ENCODE data around the gene MRC1. TPM values are rescaled to one million over a fixed set of nuclear protein-coding genes. Genes with fewer than 3 reads are reported as not detected.

Gene MRC1
- total RNA-seq, 1 donor from 2014 or later, result 201 TPM

DNA sequence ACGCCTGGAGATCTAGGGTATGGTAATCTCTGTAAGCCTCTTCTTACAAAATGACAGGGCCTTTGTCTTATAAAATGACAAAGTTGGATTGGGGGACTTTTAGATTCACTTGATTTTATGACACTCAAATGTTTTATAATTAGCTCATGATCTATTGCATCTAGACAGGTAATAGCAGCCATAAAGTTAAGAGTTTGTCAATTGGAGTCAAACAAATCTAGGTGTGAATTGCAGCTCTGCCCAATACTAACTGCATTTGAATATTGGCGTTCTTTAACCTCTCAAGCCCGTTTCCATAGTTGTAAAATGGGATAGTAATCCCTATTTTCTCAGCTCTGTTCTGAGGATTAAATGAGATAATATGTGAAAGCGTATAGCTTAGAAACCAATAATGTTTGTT is 14.1 kb upstream of the MRC1 start:
- no peak for DNase-seq (ENCODE audit: low read depth in 2 of 2)

DNA sequence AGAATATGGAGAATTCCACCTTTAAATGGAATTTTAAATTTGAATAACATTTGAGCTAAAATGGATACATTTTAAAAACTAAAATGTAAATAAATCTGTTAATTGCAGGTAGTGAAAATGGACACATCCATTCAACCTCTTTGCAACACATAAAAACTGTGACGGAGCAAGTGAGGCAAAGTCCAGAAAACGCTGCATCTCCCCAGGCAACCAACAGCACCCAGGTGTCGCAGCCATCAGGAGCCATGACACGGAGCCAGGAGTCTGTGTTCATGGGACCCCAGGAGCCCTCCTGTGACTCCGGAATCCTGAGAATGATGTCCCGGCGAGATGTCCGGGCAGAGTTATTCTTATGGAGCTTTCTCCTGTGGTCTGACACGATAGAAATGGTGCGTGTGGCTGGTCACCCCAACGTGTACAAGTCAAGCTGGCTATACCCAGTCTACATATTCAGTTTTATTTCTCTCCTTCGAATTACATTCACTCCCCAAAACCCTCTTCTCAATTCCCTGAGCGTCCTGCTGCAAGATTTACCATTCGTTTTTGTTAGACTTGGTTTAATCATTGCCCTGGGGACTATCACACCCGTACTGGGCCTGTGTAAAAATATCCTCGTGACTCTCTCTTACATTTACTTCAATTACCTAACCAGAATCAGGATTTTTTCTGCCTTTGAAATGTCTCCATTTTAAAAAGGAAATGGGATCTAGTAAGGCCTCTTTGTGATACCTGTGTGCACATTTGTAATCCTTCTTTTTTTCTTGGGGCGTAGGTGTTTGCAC is 13.1 kb upstream of the MRC1 start:
- no peak for DNase-seq (ENCODE audit: low read depth in 2 of 2)

DNA sequence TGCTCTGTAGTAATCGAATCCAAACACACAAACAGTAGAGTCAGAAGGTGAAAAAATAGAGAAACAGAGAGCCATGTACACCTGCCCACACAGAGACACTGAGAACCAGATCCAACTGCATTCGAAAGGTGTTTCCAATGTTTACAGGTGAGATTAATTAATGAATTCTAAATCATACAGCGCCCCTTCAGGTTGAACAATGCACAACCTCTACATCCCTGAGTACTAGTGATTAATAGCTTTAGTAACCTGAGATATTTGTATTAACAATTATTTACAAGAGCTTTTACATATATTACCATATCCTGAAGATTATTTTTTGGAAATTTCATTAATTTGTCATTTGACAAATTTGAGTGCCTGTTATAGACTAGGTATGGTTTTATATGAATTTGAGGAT is 7.6 kb upstream of the MRC1 start:
- no peak for DNase-seq (ENCODE audit: low read depth in 2 of 2)

DNA sequence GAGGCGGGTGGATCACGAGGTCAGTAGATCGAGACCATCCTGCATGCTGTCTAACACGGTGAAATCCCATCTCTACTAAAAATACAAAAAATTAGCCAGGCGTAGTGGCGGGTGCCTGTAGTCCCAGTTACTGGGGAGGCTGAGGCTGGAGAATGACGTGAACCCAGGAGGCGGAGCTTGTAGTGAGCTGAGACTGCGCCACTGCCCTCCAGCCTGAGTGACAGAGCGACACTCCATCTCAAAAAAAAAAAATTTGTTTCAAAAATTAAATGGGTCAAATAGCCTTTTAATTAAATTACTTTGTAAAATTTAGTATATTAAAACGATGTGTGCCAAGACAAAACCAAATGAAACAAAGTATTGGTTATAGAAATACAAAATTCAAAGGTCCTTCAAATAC is 6.8 kb upstream of the MRC1 start:
- DNase-seq (ENCODE audit: low read depth in 2 of 2), result no peak

DNA sequence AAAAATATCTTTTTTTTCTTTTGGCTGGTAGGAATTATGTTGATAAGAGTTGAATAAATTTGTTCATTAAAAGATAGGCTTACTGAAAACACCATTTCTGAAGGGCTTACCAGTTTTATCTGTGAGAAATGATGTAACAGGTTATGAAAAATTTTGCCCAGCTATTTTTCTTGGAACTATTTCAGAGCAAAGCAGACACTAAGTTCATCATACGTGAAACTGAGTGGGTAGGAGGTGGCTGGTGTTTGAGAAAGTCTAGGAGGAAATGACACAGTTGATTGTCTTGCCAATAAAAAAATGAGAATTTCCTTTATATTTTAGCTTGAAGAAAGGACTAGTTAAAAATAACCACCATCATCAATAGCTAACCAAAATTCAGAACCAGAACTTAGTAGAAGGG is 6.2 kb upstream of the MRC1 start:
- peak; percentile 80 to 81 for DNase-seq (ENCODE audit: low read depth in 2 of 2)

DNA sequence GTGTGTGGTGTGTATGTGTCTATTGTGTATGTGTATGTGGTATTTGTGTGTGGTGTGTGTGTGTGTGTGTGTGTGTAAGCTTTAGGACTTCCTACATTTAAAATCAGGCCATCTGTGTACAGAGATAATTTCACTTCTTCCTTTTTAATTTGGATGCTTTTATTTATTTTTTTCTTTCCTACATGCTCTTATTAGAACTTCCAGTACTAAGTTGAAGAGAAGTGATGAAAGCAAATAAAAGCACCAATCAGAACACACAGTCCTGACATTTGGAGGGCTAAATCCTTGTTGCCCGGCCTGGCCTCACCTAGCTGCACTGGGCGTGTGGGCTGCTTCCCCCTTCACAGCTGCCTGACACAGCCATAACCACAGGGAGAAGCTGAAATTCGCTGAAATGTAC is 3.8 kb upstream of the MRC1 start:
- no peak for DNase-seq (ENCODE audit: low read depth in 2 of 2)

DNA sequence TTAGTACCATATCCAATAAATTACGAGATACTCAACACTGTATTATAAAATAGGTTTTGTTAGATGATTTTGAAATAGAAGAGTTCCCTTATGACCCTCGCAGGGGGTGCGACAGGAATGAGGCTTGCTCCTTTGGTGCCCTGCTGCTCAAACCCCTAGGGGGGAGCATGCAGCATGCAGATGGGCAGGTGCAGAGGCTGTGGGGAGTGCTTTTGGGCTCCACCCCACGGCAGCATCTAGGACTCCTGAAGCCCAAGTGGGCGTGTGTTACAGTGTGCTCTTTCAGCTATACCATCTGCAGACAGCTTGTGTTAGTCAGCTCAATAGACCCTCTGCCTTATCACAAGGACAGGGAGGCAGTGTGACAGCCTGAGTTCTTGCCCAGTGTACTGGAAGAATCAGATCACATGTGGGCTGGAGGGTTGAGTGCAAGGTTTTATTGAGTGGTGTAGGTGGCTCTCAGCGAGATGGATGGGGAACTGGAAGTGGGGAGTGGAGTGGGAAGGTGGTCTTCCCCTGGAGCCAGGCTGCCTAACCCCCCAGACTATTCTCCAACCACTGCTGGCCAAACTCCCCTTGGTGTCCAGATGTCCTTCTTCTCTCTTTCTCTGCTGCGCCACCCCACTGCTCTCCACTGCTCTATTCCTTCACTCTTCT is 3.1 kb upstream of the MRC1 start:
- no peak for DNase-seq (ENCODE audit: low read depth in 2 of 2)

DNA sequence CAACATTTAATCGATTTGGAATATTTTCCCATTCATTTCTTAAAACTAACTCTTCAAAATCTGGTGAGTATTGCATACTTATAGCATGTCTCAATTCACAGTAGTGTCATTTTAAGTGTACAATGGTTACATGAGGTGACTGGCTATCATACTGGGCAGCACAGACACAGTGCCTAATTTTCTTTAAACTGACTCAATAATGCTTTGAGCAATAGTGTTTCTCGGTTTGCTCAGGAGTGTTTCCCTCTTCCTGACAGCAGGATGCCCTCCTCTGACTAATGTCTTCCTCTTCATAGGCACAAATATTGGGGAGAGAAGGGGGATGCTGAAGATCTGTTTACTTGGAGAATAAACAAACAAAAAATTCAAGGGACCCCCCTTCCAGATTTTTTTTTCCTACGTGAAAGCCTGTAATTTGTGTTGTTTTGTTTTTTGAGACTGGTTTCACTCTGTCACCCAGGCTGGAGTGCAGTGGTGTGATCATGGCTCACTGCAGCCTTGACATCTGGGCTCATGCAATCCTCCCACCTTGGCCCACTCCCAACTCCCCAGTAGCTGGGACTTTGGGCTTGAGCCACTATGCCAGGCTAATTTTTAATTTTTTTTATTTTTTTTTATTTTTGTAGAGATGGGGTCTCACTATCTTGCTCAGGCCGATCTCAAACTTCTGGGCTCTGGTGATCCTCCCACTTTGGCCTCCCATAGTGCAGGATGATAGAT is 2.2 kb downstream of the MRC1 start:
- peak; percentile 35 to 42 for DNase-seq (ENCODE audit: low read depth in 2 of 2)

DNA sequence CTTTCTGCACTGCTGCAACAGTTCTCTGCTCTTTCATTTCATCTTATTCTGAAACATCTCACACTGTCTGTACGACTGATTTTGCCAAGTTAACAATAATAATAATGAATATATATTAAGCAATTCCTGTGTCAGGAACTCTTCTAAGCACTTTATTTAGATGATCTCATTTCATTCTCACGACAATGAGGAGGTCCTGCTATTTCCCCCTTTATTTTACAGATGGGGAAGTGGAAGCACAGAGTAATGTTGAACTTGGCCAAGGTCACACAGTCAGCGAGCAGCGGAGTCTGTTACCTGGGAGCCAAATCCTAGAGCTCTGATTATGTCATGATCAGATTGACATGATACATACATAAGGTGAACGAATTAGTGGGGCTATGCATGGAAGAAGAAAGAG is 5.8 kb downstream of the MRC1 start:
- peak; percentile 33 to 50 for DNase-seq (ENCODE audit: low read depth in 2 of 2)

DNA sequence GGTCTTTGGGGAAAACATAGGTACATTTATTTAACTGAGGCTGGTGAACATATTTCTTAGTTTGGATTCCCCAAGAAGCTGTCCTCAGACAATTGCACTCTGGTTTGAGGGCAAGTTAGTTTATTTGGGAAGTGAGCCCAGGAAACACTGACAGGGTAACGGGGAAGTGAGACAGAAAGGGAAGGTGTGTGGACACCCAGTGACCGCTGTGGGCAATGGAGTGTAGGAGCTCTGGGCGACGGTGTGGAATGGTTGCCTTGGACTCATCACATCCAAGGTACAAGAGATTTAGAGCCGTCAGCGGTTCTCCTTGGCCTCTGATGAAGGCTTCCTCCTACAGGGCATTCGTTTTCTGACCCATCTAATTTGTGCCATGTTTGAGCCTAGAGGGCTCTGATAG is 7.1 kb downstream of the MRC1 start:
- DNase-seq (ENCODE audit: low read depth in 2 of 2), result no peak

DNA sequence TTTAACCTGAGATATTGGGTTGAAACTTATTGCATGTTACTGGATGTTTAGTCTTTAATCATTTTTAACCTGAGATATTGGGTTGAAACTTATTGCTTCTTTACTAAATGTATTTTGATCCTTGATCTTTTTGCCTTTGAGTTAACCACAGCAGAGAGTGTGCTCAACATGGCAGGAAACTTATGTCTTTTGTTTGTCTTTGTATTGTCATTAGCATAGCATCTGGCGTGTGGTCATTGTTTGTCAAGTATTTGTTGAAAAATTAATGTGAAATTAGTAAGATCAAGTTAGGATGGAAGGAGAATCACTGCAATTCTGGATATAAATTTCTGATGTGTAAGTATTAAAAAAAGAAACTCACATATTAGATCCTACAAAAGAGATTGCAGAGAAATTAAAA is 8.2 kb downstream of the MRC1 start:
- peak in 1 of 2 donors; percentile 61 for DNase-seq (ENCODE audit: low read depth in 2 of 2)

DNA sequence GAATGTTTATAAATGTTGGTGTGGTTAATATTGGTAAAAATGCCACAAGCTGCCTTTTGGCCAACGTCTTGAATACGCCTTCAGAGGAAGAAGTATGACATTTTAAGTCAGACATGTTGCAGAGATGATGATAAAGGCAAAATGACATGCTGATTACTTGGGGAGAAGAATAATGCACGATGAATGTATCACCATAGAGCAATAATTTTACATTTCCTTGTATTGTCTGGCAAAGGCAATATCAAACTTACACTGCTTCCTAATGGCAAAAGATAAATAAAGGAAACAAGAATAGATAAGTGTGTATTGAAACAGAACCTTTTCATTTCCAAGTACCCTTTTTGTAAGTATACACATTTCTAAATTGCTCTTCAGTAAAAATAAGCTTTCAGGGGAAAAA is 8.6 kb downstream of the MRC1 start:
- peak in 1 of 2 donors; percentile 31 for DNase-seq (ENCODE audit: low read depth in 2 of 2)

DNA sequence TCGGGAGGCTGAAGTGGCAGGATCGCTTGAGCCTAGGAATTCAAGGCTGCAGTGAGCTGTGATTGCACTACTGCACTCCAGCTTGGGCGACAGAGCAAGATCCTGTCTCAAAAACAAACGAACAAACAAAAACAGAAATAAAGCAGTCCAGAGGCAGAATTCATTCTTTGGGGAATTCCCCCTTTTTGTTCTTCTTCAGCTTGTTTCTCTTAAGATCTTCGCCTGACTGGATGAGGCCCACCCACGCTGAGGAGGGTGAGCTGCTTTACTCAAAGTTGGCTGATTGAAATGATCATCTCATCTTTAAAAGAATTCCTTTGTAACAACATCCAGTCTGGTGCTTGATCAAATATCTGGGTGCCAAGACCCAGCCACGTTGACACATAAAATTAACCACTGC is 10.7 kb downstream of the MRC1 start:
- DNase-seq (ENCODE audit: low read depth in 2 of 2), result no peak

DNA sequence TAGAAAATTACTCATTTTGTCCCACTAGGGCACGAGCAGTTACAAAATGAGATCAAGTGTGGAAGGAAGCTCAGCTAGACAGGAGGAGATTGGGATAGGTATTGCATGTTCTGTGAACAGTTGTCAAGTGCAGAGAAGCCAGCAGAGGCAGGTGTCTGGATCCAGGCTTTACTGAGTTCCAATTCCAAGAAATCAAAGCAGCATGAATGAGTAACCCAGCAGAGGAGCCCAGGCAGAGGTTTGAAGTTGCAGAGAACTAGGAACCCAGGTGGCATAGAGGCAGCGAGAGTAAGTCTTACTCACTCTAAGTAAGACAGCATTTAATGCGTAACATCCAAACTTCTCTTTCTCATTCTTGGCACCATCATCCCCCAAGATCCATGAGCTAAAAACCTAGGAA is 11.8 kb downstream of the MRC1 start:
- DNase-seq (ENCODE audit: low read depth in 2 of 2), result no peak

DNA sequence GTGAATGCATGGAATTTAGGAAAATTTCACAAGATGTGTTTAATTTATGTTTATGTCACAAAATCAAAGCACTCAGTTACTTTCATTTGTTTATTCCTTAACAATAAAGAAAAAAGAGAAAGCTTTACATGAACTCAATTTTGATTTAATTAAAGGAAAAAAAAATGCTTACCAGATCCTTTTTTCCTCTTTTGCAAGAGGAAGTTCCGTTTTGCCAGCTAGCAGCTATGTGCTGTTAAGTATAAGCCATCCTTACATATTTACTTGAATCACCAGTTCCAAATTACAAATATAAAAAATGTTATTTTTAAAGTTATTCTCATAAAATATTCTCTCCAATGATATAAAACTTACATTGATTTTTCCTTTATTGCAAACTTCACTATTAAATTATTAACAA is 12.7 kb downstream of the MRC1 start:
- no peak for DNase-seq (ENCODE audit: low read depth in 2 of 2)

DNA sequence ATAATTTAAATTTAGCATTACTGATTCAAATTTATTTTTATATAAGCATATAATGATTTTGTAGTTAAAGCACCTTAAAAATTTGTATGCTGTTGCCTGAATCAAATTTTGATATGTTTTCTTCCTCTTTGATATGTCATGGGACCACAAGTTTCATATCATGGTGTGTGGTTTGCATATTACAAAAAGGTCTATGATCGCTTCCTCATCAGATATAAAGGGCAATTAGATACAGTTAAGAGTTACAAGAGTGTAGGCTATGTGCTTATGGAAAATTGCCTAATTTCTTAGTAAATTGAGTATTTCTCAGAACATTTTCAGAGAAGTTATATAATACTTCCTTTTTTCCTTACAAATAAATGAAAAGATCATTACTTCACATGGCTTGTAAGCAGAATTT is 22.2 kb downstream of the MRC1 start:
- DNase-seq (ENCODE audit: low read depth in 2 of 2), result no peak

DNA sequence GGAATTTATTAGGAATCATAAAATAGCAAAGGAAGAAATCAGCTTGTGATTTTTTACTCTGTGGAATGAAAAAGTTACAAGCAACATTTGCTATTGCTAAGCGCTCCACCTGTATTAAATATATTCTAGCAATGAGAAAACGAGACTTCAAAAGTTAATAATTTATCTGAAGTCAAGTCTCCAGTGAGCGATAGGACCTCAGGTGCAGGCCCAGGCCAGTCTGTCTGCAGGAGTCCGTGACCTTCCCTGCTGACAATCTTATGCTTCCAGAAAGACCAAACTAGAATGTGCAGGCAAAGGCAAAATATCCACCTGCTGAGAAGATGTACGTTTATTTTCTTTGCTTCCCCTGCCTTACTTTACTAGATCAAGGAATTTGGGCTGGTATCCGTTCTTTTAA is 22.7 kb downstream of the MRC1 start:
- DNase-seq (ENCODE audit: low read depth in 2 of 2), result no peak

DNA sequence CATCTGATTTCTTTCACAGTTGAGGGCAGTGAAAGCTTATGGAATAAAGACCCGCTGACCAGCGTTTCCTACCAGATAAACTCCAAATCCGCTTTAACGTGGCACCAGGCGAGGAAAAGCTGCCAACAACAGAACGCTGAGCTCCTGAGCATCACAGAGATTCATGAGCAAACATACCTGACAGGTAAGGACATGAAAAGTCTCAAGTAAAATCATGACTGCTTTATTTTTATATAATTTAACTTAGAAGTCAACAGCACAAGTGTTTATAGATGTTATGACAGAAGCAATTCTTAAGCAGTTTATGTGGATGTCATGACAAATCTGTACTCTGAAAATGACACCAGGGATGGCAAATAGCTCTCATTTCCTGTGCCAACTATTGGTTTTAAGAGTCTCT is 24.5 kb downstream of the MRC1 start:
- no peak for DNase-seq (ENCODE audit: low read depth in 2 of 2)

DNA sequence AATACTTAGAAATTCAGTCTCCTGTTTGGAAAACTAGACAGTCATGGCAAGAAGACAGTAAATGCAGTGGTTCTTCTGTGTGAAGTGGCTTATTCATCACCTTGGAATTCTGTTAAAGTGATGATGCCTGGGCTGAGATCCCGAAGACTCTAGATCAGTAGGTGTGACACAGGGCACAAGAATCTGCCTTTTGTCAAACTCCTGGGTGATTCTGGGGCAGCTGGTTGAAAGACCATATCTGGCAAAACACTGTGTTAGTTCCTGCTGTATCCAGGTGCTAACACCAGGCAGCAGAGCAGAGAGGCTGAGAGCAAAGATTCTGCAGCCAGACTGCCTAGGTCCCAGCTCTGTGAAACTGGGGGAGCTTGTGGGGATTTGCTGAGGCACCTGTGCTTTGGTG is 26.5 kb downstream of the MRC1 start:
- peak in 1 of 2 donors; percentile 41 for DNase-seq (ENCODE audit: low read depth in 2 of 2)

DNA sequence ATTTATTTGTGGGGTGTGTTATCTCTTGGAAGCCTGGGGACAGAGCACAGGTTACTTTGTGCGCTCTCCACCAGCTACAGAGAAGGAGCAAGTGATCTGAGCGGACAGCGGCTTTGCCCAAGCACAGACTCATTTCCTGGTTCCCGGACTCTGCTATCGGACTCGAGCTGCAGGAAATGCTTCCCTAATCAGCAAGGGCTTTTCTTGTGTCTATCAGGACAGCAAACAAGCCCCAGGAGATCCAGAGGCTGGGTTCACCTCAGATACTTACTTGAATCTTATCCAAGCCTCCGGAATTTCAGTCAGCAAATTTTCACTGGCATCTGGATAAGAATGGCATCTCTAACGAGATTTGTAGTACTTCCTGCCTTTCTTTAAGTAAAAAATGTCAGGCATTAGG is 27.8 kb downstream of the MRC1 start:
- DNase-seq (ENCODE audit: low read depth in 2 of 2), result peak; percentile 63 to 75

DNA sequence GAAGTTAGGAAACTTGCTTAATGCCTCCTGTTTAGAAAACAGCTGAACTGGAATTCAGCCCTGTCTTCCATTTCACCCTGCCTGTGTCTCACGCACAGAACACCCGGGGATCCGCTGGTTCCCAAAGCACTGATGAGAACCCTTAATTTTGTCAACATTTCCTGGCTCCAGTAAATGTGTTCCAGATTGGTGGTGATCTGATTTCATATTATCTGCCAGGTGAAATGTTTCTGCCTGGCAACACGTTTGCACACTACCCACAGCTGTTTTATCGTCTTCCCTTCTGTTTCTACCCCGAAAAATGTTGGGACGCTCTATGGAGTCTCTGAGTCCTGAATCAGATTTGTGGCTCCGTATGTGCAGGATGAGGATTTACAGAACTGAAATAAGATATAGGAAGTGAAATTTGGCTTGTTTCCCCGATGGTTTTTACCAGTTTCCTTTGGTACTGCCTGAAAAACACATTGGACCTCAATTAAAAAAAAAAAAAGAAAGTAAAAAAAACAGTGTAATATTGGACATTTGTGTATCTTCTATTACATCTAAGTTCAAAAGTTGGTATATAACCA is 29.0 kb downstream of the MRC1 start:
- DNase-seq (ENCODE audit: low read depth in 2 of 2), result peak in 1 of 2 donors; percentile 41

DNA sequence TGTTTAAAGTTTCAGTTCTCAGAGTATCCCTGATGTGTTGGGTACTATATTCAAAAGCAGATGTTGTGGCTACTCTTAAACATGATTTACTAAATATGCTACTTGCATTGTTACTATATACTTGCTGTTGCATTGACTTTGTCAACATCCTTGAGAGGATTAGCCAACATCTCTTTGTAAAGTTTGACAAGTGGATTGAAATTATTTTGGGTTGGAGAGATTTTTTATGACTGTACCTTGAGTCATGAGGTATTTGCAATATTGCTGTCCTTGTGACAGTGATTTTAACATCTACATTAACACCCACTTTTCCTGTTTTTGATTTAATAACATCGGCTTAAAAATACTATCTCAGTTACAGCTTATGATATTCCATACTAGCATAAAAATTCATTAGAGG is 31.9 kb downstream of the MRC1 start:
- no peak for DNase-seq (ENCODE audit: low read depth in 2 of 2)

Data from lung microvascular endothelial cell (primary cell).